ENCODE measurements around the gene MYZAP. TPM values are rescaled to one million over a fixed set of nuclear protein-coding genes. Genes with fewer than 3 reads are reported as not detected.
A peak's percentile ranks its signal among the peaks of the same experiment; 100 is the strongest.

The MYZAP gene
- total and polyA plus RNA-seq, 9 of the 15 experiments (the other 6 are each of a cell fraction or from before 2014, with no cell fraction given): 0.03 TPM; not detected in 8

GRCh38 chr15:57732526-57733331, 141.0 kb downstream of the MYZAP start (continued):
- TF ChIP-seq, protein P1, sequence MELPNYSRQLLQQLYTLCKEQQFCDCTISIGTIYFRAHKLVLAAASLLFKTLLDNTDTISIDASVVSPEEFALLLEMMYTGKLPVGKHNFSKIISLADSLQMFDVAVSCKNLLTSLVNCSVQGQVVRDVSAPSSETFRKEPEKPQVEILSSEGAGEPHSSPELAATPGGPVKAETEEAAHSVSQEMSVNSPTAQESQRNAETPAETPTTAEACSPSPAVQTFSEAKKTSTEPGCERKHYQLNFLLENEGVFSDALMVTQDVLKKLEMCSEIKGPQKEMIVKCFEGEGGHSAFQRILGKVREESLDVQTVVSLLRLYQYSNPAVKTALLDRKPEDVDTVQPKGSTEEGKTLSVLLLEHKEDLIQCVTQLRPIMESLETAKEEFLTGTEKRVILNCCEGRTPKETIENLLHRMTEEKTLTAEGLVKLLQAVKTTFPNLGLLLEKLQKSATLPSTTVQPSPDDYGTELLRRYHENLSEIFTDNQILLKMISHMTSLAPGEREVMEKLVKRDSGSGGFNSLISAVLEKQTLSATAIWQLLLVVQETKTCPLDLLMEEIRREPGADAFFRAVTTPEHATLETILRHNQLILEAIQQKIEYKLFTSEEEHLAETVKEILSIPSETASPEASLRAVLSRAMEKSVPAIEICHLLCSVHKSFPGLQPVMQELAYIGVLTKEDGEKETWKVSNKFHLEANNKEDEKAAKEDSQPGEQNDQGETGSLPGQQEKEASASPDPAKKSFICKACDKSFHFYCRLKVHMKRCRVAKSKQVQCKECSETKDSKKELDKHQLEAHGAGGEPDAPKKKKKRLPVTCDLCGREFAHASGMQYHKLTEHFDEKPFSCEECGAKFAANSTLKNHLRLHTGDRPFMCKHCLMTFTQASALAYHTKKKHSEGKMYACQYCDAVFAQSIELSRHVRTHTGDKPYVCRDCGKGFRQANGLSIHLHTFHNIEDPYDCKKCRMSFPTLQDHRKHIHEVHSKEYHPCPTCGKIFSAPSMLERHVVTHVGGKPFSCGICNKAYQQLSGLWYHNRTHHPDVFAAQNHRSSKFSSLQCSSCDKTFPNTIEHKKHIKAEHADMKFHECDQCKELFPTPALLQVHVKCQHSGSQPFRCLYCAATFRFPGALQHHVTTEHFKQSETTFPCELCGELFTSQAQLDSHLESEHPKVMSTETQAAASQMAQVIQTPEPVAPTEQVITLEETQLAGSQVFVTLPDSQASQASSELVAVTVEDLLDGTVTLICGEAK (IDR thresholded peaks at IDR 0.05): no peak
- TF ChIP-seq, protein P1 (CRISPR knock-in tag; IDR thresholded peaks at IDR 0.05): no peak
- TF ChIP-seq, protein P2, sequence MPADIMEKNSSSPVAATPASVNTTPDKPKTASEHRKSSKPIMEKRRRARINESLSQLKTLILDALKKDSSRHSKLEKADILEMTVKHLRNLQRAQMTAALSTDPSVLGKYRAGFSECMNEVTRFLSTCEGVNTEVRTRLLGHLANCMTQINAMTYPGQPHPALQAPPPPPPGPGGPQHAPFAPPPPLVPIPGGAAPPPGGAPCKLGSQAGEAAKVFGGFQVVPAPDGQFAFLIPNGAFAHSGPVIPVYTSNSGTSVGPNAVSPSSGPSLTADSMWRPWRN (IDR thresholded peaks at IDR 0.05; ENCODE audit: low read depth): peak; percentile 71; the same call in 1 of the 2 replicates
- TF ChIP-seq ZNF398 (CRISPR knock-in tag; IDR thresholded peaks at IDR 0.05): no peak
- no peak for TF ChIP-seq MCM2 (IDR thresholded peaks at IDR 0.05; ENCODE audit: low read depth)
- no peak for TF ChIP-seq DNMT1 (IDR thresholded peaks at IDR 0.05)
- TF ChIP-seq, protein P3, sequence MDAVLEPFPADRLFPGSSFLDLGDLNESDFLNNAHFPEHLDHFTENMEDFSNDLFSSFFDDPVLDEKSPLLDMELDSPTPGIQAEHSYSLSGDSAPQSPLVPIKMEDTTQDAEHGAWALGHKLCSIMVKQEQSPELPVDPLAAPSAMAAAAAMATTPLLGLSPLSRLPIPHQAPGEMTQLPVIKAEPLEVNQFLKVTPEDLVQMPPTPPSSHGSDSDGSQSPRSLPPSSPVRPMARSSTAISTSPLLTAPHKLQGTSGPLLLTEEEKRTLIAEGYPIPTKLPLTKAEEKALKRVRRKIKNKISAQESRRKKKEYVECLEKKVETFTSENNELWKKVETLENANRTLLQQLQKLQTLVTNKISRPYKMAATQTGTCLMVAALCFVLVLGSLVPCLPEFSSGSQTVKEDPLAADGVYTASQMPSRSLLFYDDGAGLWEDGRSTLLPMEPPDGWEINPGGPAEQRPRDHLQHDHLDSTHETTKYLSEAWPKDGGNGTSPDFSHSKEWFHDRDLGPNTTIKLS (IDR thresholded peaks at IDR 0.05; ENCODE audit: borderline replicate concordance, low read depth): peak; percentile 16; the same call in 1 of the 2 replicates
- TF ChIP-seq, protein P4, sequence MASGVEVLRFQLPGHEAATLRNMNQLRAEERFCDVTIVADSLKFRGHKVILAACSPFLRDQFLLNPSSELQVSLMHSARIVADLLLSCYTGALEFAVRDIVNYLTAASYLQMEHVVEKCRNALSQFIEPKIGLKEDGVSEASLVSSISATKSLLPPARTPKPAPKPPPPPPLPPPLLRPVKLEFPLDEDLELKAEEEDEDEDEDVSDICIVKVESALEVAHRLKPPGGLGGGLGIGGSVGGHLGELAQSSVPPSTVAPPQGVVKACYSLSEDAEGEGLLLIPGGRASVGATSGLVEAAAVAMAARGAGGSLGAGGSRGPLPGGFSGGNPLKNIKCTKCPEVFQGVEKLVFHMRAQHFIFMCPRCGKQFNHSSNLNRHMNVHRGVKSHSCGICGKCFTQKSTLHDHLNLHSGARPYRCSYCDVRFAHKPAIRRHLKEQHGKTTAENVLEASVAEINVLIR (CRISPR knock-in tag; IDR thresholded peaks at IDR 0.05): no peak
- no peak for TF ChIP-seq SRSF7 (optimal IDR thresholded peaks at IDR 0.05; ENCODE audit: low read depth, low read length)
- TF ChIP-seq HNRNPH1 (optimal IDR thresholded peaks at IDR 0.05; ENCODE audit: low read depth, low read length): no peak
- TF ChIP-seq GATAD2B (IDR thresholded peaks at IDR 0.05; ENCODE audit: borderline replicate concordance): no peak
- TF ChIP-seq POLR3G (IDR thresholded peaks at IDR 0.05; ENCODE audit: extremely low read depth, insufficient read length, insufficient replicate concordance): no peak
